ENCODE results near the gene MT3.

Gene MT3

DNA sequence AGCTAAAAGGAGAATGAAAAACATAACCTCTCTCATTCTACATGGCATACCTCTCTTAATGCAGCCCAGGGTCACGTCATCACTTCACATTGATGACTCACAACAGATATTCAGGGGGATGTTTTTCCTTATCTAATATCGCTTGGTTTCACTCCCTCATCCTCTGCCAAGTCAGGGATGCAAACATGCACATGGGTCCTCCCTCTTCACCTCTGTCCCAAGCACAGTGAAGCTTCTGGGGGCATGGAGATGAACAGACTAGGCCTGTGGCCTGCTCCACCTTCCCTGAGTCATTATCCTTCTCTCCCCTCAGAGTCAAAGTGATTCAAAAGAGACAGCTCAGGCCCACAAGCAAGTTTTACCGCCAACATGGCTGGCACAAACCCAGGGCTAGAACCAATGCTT is 16.7 kb downstream of the MT3 start:
- Histone ChIP-seq H3K27me3 (ENCODE audit: control insufficient read depth, insufficient read depth, low read length) (peaks cover 57% of the 10 kb centered on the region), H3K27ac (ENCODE audit: low read length) (no peak overlapping the region), H3K9ac (ENCODE audit: low read length) (no peak overlapping the region), H3K4me3 (ENCODE audit: low read length) (no peak overlapping the region), H3K36me3 (ENCODE audit: control insufficient read depth, low read depth, low read length) (no peaks in the 10 kb centered on the region), H3K4me1 (ENCODE audit: control insufficient read depth, low read depth, low read length) (peaks cover 13% of the 10 kb centered on the region), H3K9me3 (ENCODE audit: control insufficient read depth, low read depth, low read length) (no peaks in the 10 kb centered on the region)

GRCh38 chr16:56606476-56607108 is 17.3 kb downstream of the MT3 start:
- H3K27ac ChIP-seq (ENCODE audit: low read length), result no peak overlapping the region
- no peaks in the 10 kb centered on the region for H3K36me3 ChIP-seq (ENCODE audit: control insufficient read depth, low read depth, low read length)
- no peak overlapping the region for H3K4me3 ChIP-seq (ENCODE audit: low read length)
- peaks cover 62% of the 10 kb centered on the region for H3K27me3 ChIP-seq (ENCODE audit: control insufficient read depth, insufficient read depth, low read length)
- H3K9me3 ChIP-seq (ENCODE audit: control insufficient read depth, low read depth, low read length), result no peaks in the 10 kb centered on the region
- peaks cover 13% of the 10 kb centered on the region for H3K4me1 ChIP-seq (ENCODE audit: control insufficient read depth, low read depth, low read length)
- no peak overlapping the region for H3K9ac ChIP-seq (ENCODE audit: low read length)

- no peak overlapping the region for H3K4me3 ChIP-seq (ENCODE audit: low read length)
- H3K27ac ChIP-seq (ENCODE audit: low read length), result no peak overlapping the region
- H3K36me3 ChIP-seq (ENCODE audit: control insufficient read depth, low read depth, low read length), result no peaks in the 10 kb centered on the region
- peaks cover 63% of the 10 kb centered on the region for H3K27me3 ChIP-seq (ENCODE audit: control insufficient read depth, insufficient read depth, low read length)
- H3K9me3 ChIP-seq (ENCODE audit: control insufficient read depth, low read depth, low read length), result no peaks in the 10 kb centered on the region
- no peak overlapping the region for H3K9ac ChIP-seq (ENCODE audit: low read length)
- peaks cover 13% of the 10 kb centered on the region for H3K4me1 ChIP-seq (ENCODE audit: control insufficient read depth, low read depth, low read length)
These were observed 17.8 kb downstream of the MT3 start for GRCh38 chr16:56607109-56607618.

GRCh38 chr16:56607675-56608042 is 18.3 kb downstream of the MT3 start:
- no peak overlapping the region for H3K27ac ChIP-seq (ENCODE audit: low read length)
- peak overlapping the region; percentile 47 for H3K9ac ChIP-seq (ENCODE audit: low read length)
- H3K4me1 ChIP-seq (ENCODE audit: control insufficient read depth, low read depth, low read length), result peaks cover 13% of the 10 kb centered on the region
- no peaks in the 10 kb centered on the region for H3K36me3 ChIP-seq (ENCODE audit: control insufficient read depth, low read depth, low read length)
- peak overlapping the region; percentile 70 for H3K4me3 ChIP-seq (ENCODE audit: low read length)
- H3K9me3 ChIP-seq (ENCODE audit: control insufficient read depth, low read depth, low read length), result no peaks in the 10 kb centered on the region
- H3K27me3 ChIP-seq (ENCODE audit: control insufficient read depth, insufficient read depth, low read length), result peaks cover 60% of the 10 kb centered on the region

DNA sequence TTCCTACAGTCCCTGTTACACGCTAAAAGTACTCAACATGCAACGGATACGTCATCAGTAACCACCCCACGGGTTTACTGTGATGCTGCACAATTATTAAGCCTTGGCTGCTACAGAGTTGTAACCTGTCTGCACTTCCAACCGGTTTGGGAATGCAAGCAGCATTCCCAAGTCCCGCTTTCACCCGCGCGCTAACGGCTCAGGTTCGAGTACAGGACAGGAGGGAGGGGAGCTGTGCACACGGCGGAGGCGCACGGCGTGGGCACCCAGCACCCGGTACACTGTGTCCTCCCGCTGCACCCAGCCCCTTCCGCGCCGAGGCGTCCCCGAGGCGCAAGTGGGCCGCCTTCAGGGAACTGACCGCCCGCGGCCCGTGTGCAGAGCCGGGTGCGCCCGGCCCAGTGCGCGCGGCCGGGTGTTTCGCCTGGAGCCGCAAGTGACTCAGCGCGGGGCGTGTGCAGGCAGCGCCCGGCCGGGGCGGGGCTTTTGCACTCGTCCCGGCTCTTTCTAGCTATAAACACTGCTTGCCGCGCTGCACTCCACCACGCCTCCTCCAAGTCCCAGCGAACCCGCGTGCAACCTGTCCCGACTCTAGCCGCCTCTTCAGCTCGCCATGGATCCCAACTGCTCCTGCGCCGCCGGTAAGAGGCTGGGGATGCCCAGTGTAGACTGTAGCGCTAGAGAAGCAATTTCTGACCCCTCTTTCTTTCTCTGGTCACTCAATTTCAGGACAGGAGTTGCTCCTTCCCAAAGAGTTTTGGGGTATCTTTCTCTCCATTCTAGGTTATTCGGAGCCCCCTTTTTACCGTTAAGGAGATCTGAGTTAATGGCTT is 18.9 kb downstream of the MT3 start, which contains the start of gene MT2A:
Gene MT2A, plus strand, starts transcription at position 542 of the 833 bp plus-strand sequence. Its CDS starts 72 bp downstream, at position 614.
- Histone ChIP-seq H3K36me3 (ENCODE audit: control insufficient read depth, low read depth, low read length) (no peaks in the 10 kb centered on the region), H3K9me3 (ENCODE audit: control insufficient read depth, low read depth, low read length) (no peaks in the 10 kb centered on the region), H3K27me3 (ENCODE audit: control insufficient read depth, insufficient read depth, low read length) (peaks cover 61% of the 10 kb centered on the region), H3K27ac (ENCODE audit: low read length) (no peak within 1 kb of the TSS), H3K9ac (ENCODE audit: low read length) (peak within 1 kb of the TSS; percentile 52), H3K4me1 (ENCODE audit: control insufficient read depth, low read depth, low read length) (peaks cover 13% of the 10 kb centered on the region), H3K4me3 (ENCODE audit: low read length) (peak within 1 kb of the TSS; percentile 70)

DNA sequence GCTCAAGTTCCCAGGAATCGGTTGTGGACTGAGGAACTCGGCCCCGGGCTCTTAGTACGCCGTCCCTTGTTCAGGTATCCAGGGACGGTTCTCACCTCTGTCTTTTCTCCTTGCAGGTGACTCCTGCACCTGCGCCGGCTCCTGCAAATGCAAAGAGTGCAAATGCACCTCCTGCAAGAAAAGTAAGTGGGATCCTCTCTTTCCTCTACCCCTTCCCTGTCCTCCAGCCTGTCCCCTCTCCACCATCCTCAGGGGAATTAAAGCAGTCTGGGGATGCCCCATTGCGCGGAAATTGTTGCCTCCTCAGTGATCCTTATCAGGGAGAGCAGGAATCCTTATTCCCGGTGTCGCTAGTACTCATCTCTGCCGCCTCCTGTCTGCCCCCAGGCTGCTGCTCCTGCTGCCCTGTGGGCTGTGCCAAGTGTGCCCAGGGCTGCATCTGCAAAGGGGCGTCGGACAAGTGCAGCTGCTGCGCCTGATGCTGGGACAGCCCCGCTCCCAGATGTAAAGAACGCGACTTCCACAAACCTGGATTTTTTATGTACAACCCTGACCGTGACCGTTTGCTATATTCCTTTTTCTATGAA is 19.6 kb downstream of the MT3 start:
- H3K27ac ChIP-seq (ENCODE audit: low read length), result no peak overlapping the region
- H3K9me3 ChIP-seq (ENCODE audit: control insufficient read depth, low read depth, low read length), result no peaks in the 10 kb centered on the region
- H3K4me1 ChIP-seq (ENCODE audit: control insufficient read depth, low read depth, low read length), result peaks cover 13% of the 10 kb centered on the region
- H3K4me3 ChIP-seq (ENCODE audit: low read length), result peak overlapping the region; percentile 70
- H3K27me3 ChIP-seq (ENCODE audit: control insufficient read depth, insufficient read depth, low read length), result peaks cover 68% of the 10 kb centered on the region
- peak overlapping the region; percentile 52 for H3K9ac ChIP-seq (ENCODE audit: low read length)
- no peaks in the 10 kb centered on the region for H3K36me3 ChIP-seq (ENCODE audit: control insufficient read depth, low read depth, low read length)

- H3K9me3 ChIP-seq (ENCODE audit: control insufficient read depth, low read depth, low read length), result no peaks in the 10 kb centered on the region
- peaks cover 74% of the 10 kb centered on the region for H3K27me3 ChIP-seq (ENCODE audit: control insufficient read depth, insufficient read depth, low read length)
- H3K4me3 ChIP-seq (ENCODE audit: low read length), result peak overlapping the region; percentile 70
- H3K4me1 ChIP-seq (ENCODE audit: control insufficient read depth, low read depth, low read length), result peaks cover 13% of the 10 kb centered on the region
- H3K27ac ChIP-seq (ENCODE audit: low read length), result no peak overlapping the region
- no peak overlapping the region for H3K9ac ChIP-seq (ENCODE audit: low read length)
- no peaks in the 10 kb centered on the region for H3K36me3 ChIP-seq (ENCODE audit: control insufficient read depth, low read depth, low read length)
These were observed 20.2 kb downstream of the MT3 start for GRCh38 chr16:56609463-56609921.

DNA sequence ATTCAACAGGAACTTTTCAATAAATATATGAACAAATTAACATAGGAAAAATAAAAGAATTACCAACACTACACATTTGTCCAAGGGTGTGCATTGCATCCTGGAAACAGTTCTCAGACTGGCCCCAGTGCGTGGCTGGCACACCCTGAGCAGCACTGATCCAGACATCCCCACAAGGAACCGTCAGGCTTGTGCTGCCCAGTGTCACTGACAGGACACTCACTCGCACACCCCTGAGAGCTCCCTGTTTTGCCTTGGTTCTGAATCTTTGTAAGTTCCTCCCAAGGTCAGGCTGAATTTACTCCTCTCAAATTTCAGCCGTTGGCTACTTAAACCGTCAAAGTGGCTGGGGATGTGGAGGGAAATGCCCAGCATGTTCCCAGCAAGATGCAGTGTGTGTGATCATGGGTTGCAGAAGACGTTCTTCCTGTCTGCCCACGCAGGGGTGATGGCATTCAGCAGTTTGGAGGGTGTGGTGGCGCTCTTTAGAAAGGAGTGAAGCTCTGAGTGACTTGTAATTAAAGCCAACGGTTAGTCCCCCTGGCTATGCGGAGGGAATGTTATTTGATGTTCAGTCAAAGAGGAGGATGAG is 20.8 kb downstream of the MT3 start:
- H3K9ac ChIP-seq (ENCODE audit: low read length), result no peak overlapping the region
- H3K4me1 ChIP-seq (ENCODE audit: control insufficient read depth, low read depth, low read length), result peaks cover 13% of the 10 kb centered on the region
- peaks cover 80% of the 10 kb centered on the region for H3K27me3 ChIP-seq (ENCODE audit: control insufficient read depth, insufficient read depth, low read length)
- H3K27ac ChIP-seq (ENCODE audit: low read length), result no peak overlapping the region
- no peaks in the 10 kb centered on the region for H3K9me3 ChIP-seq (ENCODE audit: control insufficient read depth, low read depth, low read length)
- no peaks in the 10 kb centered on the region for H3K36me3 ChIP-seq (ENCODE audit: control insufficient read depth, low read depth, low read length)
- no peak overlapping the region for H3K4me3 ChIP-seq (ENCODE audit: low read length)

- Histone ChIP-seq H3K27ac (ENCODE audit: low read length) (no peak overlapping the region), H3K4me3 (ENCODE audit: low read length) (no peak overlapping the region), H3K36me3 (ENCODE audit: control insufficient read depth, low read depth, low read length) (no peaks in the 10 kb centered on the region)
These were observed 21.3 kb downstream of the MT3 start for GRCh38 chr16:56610609-56611111.

GRCh38 chr16:56611281-56611833 is 22.0 kb downstream of the MT3 start:
- Histone ChIP-seq H3K9ac (ENCODE audit: low read length) (no peak overlapping the region), H3K27me3 (ENCODE audit: control insufficient read depth, insufficient read depth, low read length) (peaks cover 87% of the 10 kb centered on the region), H3K4me1 (ENCODE audit: control insufficient read depth, low read depth, low read length) (peaks cover 13% of the 10 kb centered on the region), H3K36me3 (ENCODE audit: control insufficient read depth, low read depth, low read length) (no peaks in the 10 kb centered on the region), H3K4me3 (ENCODE audit: low read length) (no peak overlapping the region), H3K27ac (ENCODE audit: low read length) (no peak overlapping the region), H3K9me3 (ENCODE audit: control insufficient read depth, low read depth, low read length) (no peaks in the 10 kb centered on the region)

More at GRCh38 chr16:56610609-56611111, 21.3 kb downstream of the MT3 start:
- Histone ChIP-seq H3K9me3 (ENCODE audit: control insufficient read depth, low read depth, low read length) (no peaks in the 10 kb centered on the region), H3K9ac (ENCODE audit: low read length) (no peak overlapping the region), H3K27me3 (ENCODE audit: control insufficient read depth, insufficient read depth, low read length) (peaks cover 85% of the 10 kb centered on the region), H3K4me1 (ENCODE audit: control insufficient read depth, low read depth, low read length) (peaks cover 13% of the 10 kb centered on the region)

DNA sequence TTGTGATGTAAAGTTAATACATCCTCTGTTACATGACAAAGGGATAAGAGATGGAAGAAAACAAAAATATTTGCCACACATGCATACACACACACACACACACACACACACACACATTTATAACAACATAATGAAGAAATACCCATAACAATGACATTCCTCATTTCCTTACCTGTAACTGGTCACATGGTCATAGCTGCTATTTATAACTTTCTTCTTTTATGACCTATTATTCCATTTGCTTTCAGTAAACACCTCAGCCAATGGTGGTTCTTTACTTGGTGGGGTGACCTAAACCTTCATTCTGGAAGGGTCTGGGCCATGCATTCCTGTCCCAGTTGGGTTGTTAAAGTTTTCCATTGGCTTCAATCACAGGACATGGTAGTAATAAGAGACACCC is 24.4 kb downstream of the MT3 start:
- Histone ChIP-seq H3K36me3 (ENCODE audit: control insufficient read depth, low read depth, low read length) (no peaks in the 10 kb centered on the region), H3K27me3 (ENCODE audit: control insufficient read depth, insufficient read depth, low read length) (peaks cover 87% of the 10 kb centered on the region), H3K27ac (ENCODE audit: low read length) (no peak overlapping the region), H3K9ac (ENCODE audit: low read length) (no peak overlapping the region), H3K4me1 (ENCODE audit: control insufficient read depth, low read depth, low read length) (peaks cover 20% of the 10 kb centered on the region), H3K4me3 (ENCODE audit: low read length) (no peak overlapping the region), H3K9me3 (ENCODE audit: control insufficient read depth, low read depth, low read length) (no peaks in the 10 kb centered on the region)
